Bronchial epithelial cell (primary cell): ENCODE results near the gene SMYD3. TPM values are rescaled to one million over a fixed set of nuclear protein-coding genes. Genes with fewer than 3 reads are reported as not detected.
A peak's percentile ranks its signal among the peaks of the same experiment; 100 is the strongest.

Source experiments
- DNase-seq: peaks from one replicate; pipeline ENCODE4 v3.0.0-alpha.2; 2010; ENCODE audit warnings: low read depth
- FAIRE-seq: peaks from 2 replicates; lab custom pipeline; 2011; peaks lifted over from hg19 to GRCh38; lab: Jason Lieb, UNC
- H3K27me3 ChIP-seq: 2 replicates; pipeline ENCODE4 v1.5.1; 2011; ENCODE audit warnings: low read length; ENCODE audit not compliant: control insufficient read depth, insufficient read depth
- H3K36me3 ChIP-seq: 2 replicates; pipeline ENCODE4 v1.5.1; 2011; ENCODE audit warnings: low read length; ENCODE audit not compliant: control insufficient read depth, insufficient read depth
- H3K4me3 ChIP-seq: 2 replicates; pipeline ENCODE4 v1.5.1; 2011; ENCODE audit warnings: mild to moderate bottlenecking, low read depth, low read length, control low read depth
- total RNA-seq: library from RNA; depleted of rRNA; stranded (reverse); fragments of >200 nt; gene quantifications from 2 replicates; pipeline ENCODE4 v1.2.1, GENCODE V29; 2014
- TF ChIP-seq, protein P1 (sequence below): IDR thresholded peaks from 2 replicates; pipeline ENCODE4 v1.5.1; 2011; ENCODE audit warnings: mild to moderate bottlenecking, moderate library complexity, low read length, control low read depth, inconsistent platforms; ENCODE audit not compliant: insufficient read depth, severe bottlenecking

Gene SMYD3
- total RNA-seq, 1 donor from 2014 or later, result 17.4 TPM

DNA sequence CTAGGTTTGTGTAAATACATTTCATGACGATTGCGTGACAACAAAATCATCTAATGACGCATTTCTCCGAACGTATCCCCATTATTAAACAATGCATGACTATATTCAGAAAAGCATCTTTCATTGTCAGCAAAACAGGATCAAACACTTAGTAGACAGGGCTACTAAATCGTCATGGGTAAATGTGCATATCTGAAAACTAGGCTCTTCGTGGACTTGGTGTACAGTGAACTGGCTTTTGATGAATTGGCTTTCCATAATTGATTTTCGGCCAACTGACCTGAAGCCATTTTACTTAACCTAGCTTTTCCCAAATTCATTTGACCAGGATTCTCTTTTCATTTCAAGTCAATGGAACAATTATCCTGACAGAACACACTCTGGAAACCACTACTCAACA lies 665.0 kb downstream of the SMYD3 start:
- TF ChIP-seq, protein P1, sequence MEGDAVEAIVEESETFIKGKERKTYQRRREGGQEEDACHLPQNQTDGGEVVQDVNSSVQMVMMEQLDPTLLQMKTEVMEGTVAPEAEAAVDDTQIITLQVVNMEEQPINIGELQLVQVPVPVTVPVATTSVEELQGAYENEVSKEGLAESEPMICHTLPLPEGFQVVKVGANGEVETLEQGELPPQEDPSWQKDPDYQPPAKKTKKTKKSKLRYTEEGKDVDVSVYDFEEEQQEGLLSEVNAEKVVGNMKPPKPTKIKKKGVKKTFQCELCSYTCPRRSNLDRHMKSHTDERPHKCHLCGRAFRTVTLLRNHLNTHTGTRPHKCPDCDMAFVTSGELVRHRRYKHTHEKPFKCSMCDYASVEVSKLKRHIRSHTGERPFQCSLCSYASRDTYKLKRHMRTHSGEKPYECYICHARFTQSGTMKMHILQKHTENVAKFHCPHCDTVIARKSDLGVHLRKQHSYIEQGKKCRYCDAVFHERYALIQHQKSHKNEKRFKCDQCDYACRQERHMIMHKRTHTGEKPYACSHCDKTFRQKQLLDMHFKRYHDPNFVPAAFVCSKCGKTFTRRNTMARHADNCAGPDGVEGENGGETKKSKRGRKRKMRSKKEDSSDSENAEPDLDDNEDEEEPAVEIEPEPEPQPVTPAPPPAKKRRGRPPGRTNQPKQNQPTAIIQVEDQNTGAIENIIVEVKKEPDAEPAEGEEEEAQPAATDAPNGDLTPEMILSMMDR, result no peak
- DNase-seq (no peak), FAIRE-seq (no peak)
- H3K4me3 ChIP-seq, result no peak overlapping the region
- no peaks in the 10 kb centered on the region for H3K27me3 ChIP-seq
- no peaks in the 10 kb centered on the region for H3K36me3 ChIP-seq

DNA sequence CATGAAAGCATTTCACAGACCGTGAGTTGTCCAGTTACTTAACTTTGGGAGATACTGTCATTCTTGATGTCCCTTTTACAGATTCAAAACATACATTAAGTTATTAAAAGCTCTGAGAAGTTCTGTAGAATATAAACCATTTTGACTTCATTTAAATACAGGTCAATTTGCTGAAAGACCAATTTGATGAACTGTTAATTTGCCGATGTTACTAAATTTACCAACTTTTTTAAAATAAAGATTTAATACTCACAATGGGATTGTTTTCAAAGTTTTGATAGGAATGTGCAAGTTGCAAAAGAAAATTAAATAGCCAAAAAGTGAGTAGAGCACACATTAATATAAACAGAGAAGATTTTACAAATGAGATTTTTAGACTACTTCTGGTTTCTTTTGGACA lies 666.1 kb downstream of the SMYD3 start:
- no peaks in the 10 kb centered on the region for H3K27me3 ChIP-seq
- H3K36me3 ChIP-seq, result no peaks in the 10 kb centered on the region
- DNase-seq (no peak), FAIRE-seq (no peak)
- no peak overlapping the region for H3K4me3 ChIP-seq
- TF ChIP-seq, protein P1, result no peak

DNA sequence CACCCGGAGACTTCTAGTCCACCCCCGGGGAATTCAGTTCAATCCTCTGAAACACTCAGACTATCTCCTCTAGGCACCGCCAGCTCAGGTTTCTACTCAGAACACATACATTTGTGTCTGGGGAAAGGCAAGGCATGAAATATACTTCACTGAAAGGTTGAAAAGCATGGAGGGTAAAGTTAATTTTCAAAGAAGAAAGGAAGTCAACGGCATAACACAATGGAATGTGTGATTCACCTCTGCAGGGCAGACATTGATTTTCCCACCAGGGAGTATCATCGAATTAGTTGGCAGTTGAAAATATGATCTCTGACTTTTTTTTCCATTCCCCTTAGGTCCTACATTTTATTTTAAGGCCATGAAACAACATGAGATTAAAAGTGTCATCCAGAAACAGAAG lies 669.4 kb downstream of the SMYD3 start:
- FAIRE-seq (no peak), DNase-seq (peak; percentile 41)
- TF ChIP-seq, protein P1, result no peak
- H3K4me3 ChIP-seq, result no peak overlapping the region
- no peaks in the 10 kb centered on the region for H3K36me3 ChIP-seq
- no peaks in the 10 kb centered on the region for H3K27me3 ChIP-seq

DNA sequence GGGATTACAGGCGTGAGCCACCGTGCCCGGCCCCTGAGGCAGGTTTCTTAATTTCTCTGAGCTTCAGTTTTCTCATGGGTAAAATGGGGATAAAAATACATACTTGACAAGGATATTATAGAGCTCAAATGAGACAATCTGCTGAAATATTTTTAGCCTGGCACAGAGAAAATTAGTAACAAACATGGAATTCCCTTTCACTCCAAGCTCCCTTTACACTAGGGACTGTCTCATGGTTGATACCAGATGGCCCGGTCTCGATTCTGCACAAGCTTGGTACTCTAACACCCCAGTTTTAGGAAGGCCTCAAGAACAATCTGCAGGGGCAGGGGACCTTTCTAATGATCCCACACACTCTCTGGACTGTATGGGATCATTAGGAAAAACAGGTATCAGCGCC lies 671.7 kb downstream of the SMYD3 start:
- FAIRE-seq, result no peak
- Histone ChIP-seq H3K4me3 (no peak overlapping the region), H3K27me3 (no peaks in the 10 kb centered on the region), H3K36me3 (no peaks in the 10 kb centered on the region)
- DNase-seq, result no peak
- TF ChIP-seq, protein P1, result no peak

DNA sequence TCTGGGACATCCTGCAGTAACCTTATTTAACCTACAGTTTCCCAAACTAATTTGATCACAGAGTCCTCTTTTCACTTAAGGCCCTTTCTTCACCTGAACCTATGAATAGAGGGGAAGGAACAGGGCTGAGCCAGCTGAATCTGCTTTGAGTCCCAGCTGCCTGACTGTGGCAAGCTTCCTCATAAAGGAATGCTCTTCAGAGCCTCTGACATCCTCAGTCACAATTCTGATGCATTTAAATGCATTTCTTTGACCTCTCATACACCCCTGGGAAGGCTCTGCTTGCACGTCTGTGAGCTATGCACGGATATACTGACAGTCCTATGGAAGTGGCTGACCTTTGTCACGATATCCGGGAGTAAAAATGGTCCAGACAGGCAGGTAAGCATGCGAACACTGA lies 673.1 kb downstream of the SMYD3 start:
- no peak for FAIRE-seq
- H3K4me3 ChIP-seq, result no peak overlapping the region
- TF ChIP-seq, protein P1, result no peak
- H3K27me3 ChIP-seq, result no peaks in the 10 kb centered on the region
- DNase-seq, result no peak
- H3K36me3 ChIP-seq, result no peaks in the 10 kb centered on the region

DNA sequence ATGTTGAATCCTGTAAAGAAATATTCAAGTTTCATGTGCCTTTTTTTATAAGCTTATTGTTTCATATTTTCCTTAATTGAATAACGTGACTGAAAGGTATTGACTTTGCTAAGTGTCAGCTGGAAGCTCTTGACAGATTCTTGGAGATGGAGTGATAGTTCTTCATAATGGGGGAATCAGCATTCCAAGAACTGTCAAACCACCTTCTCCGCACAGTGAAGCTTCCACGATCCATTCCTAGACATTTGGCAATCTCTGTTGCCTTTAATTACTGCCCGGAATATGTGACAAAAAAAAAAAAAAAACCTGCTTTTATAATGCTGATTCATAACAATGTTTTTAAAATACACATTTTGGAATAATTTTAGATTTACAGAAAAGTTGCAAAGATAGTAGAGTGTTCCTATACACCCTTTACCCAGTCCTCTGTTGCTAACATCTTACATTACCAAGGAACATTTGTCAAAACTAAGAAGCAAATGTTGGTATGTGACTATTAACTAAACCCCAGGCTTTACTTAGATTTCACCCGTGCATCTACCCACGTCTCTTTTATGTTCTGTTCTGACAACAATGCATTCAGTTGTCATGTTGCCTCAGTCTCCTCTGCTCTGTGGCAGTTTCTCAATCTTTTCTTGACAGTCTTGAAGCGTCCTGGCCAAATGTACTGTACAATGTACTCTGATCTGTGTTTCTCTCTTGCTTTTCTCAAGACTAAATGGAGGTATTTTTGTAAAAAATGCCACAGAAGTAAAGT lies 674.1 kb downstream of the SMYD3 start:
- no peaks in the 10 kb centered on the region for H3K27me3 ChIP-seq
- FAIRE-seq, result no peak
- no peak overlapping the region for H3K4me3 ChIP-seq
- DNase-seq, result no peak
- no peaks in the 10 kb centered on the region for H3K36me3 ChIP-seq
- TF ChIP-seq, protein P1, result no peak
